Inferior parietal cortex (tissue), 1 donor: ENCODE data around the gene FCN2.
A peak's percentile ranks its signal among the peaks of the same experiment; 100 is the strongest.
"Not testable (repeated sequence)": the region's sequence is repeated elsewhere in the genome, so short reads cannot be mapped to it uniquely, and the experiment has no call there.

Source experiments
- DNase-seq: peaks from one replicate; pipeline ENCODE4 v3.0.0-alpha.2; 2016; ENCODE audit errors: extremely low spot score

Gene FCN2

DNA sequence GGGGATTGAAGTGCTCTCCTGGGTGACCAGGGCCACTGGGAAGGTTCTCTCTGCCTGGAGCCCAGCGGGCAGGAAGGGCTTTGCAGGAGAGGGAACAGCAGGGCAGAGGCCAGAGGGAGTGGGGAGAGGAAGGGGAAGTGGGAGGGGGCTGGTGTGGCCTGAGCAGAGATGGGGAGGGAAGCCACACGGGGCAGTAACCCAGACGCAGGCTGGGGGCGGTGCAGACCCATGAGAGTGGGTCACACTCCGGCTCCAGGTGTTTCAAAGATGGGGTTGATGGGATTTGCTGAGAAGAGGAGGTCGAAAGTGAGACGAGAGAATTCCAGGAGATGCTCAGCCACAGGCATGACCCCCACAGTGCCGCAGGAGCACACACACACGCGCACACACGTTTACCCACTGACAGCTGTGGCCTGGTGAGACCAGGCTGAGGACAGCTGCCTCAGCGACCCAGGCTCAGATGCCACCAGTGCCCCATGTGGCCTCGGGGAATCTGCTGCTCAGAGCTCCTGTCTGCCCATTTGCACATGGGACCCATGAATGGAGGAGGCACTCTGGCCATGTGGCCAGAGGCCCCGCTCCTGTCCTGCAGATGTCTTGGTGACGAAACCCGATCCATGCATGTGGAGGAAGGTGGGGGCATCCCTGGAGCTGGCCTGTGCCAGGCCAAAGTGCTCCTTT, 32.7 kb upstream of the FCN2 start:
- DNase-seq = no peak

DNA sequence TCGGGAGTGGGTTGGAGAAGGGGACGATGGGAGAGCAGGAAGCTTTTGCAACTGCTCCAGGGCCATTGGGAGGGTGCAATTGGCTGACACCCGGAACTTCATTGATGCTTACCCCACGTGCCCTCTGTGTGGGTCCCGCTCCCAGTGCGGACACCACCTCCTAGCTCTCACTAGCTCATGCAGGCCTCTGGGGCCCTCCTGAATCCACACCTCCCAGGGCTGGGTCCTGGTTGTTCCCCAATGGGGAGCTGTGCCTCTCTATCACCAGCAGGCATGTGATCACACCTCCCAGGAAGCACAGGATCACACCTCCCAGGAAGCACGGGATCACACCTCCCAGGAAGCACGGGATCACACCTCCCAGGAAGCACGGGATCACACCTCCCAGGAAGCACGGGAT, 32.1 kb upstream of the FCN2 start:
- DNase-seq = no peak

DNA sequence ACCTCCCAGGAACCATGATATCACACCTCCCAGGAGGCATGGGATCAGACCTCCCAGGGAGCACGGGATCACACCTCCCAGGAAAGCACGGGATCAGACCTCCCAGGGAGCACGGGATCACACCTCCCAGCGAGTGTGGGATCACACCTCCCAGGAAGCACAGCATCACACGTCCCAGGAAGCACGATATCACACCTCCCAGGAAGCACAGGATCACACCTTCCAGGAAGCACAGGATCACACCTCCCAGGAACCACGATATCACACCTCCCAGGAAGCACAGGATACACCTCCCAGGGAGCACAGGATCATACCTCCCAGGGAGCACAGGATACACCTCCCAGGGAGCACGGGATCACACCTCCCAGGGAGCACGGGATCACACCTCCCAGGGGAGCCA, 30.0 kb upstream of the FCN2 start:
- no peak for DNase-seq

DNA sequence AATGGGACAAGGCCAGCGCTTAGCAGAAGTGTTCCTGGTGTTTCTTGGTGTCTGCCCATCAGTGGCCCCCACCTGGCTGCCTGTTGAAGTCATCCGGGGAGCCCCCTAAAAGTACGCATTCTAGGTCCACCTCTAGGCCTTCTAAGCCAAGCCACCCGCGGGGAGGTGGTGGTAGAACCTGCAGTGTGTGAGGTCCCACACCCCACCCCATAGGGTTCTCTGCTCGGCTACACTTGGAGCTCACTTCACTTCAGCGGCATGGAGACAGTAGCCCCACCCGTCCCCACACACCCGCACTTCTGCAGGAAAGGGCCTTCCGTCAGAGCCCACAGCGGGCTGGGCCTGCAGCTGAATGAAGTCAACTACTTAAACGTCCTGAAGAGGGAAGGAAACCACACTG, 29.6 kb upstream of the FCN2 start:
- no peak for DNase-seq

DNA sequence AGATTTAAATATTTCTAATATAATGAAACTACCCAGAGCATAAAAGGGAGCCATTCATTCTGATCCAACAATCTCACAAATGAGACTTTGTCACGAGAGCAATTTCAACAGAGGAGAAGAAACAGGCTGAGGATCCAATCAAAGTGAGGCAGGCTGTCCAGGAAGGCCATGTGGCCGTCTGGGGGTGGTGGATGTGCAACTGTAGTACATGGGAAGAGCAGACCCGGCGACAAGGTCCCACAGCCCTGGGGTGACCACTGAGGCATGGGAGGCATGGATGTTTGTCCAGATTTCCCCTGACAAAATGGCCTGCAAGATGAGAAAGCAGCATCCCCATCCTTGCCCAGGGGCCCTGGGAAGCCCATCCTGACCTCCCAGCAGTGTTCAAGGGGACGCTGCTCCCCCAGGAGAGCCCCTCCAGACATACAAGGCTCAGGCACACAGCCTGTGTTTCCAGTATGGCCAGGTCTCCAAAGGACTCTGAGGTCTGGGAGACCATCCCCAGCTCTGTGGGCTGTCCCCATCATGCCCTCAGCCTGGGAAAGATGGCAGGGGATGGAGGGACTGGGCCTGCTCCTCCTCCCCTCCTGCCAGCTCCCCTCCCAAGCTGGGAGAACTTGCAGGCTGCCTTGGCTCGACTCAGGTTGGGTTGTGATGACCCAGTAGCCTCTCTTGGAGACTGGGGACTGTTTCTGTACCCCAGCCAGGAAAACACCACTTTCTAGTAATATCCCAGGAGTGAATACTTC, 27.5 kb upstream of the FCN2 start:
- DNase-seq = no peak

DNA sequence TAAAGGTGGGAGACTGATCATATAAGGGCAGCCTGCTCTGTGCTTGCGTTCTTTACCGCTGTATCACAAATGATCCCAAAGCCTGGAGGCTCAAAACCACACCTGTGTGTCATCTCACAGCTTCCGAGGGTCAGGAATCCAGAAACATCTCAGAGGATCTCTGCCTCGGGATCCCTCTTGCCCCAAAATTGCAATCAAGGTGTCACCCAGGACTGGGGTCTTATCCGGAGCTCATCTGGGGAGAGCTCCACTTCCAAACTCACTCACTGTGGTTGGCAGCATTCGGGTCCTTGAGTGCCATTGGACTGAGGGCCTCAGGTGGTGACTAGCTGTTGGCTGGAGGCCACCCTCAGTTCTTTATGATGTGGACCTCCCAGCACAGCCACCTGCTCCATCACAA, 26.7 kb upstream of the FCN2 start:
- DNase-seq = no peak

DNA sequence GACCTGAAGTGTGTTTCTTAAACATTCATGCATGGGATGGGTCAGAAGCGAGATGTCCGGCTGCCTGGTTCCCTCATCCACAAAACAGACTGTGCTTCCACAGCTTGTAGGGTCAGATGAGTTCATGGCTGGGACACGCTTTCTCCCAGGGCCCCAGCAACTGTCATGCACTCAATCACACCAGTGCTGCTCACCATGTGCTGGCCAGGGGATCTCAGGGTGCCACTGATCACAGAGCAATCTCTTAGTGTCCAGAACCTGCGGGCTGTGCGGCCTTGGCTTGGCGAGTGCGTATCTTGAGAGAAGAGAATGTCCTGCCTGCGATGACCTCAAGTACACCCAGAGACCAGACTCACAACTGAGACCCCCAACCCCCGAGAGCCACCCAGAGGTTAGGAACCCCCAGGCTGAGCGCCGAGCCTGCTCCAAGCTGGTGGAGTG, 26.0 kb upstream of the FCN2 start:
- no peak for DNase-seq

DNA sequence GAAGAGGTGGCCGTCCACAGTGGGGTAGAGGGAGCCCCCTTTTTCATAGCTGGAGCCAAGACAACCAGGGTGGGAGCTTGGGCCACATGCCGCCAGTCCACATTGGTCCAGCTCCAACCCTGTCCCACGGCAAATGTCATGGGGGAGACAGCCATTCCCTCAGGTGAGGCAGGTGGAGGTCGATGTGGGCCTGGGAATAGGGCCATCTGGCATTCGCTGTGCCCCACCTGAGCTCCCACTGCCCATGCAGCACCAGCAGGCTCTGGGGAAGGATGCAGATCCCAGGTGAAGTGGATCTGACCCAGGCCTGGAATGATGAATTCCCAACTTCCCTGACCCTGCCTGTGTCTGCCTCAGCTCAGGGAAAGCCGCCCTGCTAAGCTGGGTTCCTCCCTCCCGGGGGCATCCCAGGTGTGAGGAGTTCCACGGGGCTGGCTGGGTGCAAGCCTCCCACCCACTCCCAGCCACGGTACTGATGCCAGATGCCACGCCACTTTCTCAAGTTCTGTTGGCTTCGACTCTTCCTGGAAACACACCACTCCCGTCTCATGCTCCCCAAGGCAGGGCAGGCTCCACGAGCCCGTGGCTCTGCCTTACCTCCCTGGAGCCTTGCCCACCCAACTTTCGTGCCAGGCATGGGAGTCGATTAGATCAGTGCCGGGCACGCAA, 25.2 kb upstream of the FCN2 start:
- no peak for DNase-seq

DNA sequence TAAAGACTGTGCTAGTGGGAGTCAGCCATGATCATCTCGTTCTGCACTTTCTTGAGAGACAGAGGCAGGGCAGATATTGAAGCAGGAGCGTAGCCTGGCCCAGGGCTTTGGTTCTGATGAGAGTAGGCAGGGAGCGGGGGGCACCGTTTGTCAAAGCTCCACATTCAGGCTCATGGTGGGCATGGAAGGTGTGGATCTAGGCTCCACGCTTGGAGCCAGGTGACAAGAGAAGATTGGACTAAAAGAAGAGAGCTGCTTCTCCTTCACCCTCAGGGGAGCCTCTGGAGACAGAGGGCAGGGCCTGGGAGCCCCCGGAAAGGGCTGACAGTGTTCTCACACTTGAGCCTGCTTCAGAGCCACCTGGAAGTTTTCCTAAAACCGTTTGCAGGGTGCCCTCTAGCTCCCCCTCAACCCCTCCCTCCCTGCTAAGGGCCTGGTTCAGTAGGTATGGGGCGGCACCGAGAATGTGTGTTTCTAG, 24.7 kb upstream of the FCN2 start:
- no peak for DNase-seq

DNA sequence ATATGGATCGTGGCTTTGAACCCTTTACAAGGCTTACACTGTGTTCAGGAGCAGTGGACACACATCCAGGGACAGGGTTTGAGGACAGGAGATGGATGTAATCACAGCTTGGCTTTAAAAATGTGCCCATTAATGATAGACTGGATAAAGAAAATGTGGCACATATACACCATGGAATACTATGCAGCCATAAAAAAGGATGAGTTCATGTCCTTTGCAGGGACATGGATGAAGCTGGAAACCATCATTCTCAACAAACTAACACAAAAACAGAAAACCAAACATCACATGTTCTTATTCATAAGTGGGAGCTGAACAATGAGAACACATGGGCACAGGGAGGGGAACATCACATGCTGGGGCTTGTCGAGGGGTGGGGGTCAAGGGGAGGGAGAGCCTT, 23.2 kb upstream of the FCN2 start:
- not testable (repeated sequence) for DNase-seq

DNA sequence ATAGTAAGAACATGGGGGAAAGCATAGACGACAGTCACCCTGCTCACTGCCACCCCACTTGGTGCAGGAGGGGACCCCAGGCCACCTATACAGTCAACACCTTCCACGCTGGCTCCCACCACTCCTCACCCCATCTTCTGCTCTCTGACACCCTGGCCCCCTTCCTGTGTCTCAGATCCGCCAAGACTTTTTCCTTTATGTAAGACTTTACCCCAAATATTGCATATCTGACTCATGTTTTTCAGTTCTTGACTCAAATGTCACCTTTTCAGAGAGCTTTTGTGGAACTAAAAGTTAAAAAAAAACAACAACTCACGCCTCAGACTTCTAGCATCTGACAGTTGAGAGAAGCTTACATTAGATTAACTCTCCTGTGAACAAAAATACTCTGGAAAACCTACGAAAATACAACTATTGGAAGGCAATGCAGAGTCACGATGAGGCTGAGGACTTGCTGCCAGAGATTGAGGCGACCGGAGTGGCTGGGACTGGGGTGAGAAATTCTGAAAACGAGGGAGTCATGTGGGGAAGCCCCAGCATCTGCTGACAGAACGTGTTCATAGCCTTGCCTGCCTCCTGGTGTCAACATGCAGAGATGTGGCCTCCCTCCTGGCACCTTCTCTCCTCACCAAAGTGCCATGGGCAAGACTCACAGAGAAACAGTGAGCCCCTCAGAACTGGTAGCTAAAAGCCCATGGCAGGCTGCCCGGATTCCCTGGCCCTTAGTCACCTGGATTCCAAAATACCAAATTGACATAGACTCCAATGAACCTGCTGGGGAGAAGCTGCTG, 22.4 kb upstream of the FCN2 start:
- DNase-seq = peak; percentile 3

DNA sequence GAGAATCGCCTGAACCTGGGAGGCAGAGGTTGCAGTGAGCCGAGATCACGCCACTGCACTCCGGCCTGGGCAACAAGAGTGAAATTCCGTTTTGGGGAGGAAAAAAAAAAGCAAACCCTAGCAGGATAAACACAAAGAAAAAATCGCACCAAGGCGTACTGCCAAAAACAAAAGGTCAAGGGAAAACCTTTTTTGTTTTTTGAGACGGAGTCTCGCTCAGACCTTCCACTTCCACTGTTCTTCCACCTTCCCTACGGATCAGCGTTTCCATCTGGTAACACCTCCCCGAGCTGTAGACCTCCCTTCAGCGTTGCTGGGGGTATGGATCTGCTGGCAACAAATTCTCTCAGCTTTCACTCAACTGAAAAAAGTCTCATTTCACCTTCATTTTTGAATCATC, 20.1 kb upstream of the FCN2 start:
- no peak for DNase-seq

DNA sequence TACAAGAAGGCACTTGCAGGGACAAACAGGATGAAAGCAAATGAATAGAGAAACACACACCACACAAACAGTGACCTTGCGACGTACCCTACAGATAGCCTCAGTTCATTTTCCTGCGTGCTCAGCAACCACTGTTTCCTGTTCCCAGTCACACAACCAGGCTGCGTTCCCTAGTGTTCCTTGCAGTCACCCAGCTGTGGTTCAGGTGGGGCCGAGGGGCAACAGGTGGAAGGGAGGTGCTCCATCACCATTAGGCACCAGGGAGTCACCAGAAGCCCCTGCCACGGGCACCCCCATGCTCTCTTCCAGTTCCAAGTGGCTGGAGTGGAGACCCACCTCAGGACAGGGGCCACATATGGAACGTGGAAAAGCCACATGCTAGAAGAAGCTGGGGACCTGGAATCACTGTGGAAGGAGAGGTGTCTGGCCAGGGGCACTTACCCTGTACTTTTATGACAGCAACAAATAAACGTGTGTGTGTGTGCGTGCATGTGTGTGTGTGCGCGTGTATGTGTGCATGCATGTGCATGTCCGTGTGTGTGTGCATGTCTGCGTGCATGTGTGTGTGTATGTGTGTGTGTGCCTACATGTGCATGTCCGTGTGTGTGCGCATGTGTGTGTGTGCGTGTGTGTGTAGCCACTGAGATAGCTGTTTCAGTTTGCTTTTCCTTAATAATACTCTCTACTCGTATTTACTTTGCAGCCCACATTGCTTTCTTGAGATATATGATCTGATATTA, 18.8 kb upstream of the FCN2 start:
- no peak for DNase-seq

DNA sequence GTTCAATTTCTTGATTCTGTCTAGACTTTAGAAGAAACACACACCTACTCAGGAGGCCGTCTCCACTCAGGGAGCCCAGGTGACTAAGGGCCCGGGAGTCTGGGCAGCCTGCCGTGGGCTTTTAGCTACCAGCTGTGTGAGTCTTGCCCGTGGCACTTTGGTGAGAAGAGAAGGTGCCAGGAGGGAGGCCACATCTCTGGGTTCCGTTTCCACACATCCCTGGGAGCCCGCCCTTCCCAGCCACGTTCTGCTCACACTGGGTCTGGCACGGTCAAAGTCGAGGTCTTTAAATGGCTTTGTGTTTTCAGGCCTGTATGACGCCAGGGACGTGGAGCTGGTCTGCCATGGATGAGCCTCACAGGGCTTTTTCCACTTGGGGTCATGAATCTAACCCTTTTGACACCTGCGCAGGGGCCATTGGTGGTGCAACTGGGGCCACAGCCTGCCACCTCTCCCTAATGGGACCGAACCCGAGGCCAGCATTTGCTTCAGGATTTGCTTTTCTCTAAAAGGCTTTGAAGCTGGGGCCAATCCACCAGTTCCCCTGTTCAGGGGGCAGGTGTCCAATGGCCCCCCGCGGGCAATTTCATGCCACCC, 17.2 kb upstream of the FCN2 start:
- peak; percentile 19 for DNase-seq

DNA sequence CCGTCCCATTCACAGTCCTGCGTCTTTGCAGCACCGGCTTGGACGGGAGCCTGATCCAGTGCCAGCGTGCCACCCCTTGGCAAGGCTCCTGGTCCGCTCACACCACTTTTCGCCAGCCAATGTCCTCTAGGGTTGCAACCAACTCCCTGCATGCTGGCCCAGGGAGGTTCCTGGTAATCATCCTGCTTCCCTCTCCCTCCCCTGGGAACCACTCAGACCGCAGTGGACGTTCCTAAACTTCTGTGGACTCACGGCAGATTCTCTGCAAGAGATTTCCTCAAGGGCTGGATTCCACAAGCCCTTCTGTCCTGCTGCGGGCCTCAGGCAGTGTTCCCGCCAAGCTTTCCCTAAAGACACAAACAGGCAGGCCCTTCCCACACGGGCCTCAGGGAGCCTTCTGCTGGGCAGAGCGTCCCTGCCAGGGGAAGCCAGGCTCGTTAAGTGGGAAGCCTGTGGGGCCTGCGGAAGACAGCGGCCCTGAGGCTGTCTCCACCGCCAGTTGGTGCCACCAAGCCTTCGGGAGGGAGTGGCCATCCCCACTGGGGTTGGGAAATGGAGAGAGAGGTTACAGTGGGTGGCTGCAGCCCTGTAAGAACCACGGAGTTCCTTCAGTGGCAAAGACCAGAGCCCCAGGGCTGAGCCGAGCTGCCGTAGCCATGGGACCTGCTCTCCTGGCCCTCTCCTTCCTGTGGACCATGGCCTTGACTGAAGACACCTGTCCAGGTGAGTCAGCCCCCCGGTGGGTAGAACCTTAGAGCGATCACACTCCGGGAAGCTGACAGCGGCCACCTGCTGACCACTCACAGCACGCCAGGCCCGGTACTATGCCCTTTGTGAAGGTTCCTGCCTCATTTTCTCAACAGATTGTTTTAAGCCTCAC, 16.4 kb upstream of the FCN2 start:
- DNase-seq = no peak

DNA sequence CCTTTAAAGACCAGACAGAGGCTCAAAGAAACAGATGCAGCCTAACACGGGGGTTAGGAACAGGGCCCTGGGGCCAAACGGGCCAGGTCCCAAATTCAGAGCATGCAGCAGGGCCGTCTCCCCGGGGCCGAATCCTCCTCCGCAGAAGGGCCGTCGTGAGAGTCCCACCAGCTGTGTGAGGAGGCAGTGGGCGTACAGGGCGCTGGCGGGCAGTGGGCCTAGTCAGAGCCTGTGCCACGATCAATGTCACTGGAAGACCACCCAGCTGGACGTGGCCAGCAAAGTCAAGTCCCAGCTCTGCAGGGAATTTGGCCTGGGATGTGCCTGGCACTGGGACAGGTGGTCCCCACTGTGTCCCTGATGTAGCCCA, 15.8 kb upstream of the FCN2 start:
- DNase-seq = no peak

DNA sequence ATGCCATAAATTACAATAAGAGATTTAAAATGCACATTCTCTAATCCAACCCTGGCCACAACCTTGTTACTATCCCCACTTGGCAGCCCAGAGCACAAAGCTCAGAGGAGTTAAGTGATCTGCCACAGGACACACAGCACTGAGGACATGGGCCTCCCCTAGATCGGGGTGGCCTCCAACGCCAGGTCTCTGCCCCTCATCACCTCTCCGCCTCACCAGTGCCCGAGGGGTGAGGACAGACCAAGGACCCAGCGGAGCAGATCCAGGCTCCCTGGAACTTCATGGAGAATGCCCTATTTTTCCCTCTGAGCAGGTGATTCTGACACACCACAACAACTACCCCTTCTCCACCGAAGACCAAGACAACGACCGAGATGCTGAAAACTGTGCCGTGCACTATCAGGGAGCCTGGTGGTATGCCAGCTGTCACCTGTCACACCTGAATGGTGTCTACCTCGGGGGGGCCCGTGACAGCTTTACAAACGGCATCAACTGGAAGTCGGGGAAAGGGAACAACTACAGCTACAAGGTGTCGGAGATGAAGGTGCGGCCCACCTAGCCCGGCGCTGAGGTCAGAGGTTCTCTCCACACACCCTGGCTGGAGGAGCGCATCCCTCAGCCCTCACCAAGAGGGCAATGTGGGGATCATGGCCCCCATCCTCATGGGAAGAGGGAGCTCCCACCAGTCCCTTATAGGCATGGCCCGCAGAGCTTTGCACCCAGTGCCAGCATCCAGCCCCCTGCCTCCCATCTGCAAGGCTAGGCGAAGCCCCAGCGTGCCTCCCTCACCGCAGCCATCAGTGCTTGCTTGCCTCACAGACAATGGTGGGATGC, 12.5 kb upstream of the FCN2 start:
- no peak for DNase-seq

DNA sequence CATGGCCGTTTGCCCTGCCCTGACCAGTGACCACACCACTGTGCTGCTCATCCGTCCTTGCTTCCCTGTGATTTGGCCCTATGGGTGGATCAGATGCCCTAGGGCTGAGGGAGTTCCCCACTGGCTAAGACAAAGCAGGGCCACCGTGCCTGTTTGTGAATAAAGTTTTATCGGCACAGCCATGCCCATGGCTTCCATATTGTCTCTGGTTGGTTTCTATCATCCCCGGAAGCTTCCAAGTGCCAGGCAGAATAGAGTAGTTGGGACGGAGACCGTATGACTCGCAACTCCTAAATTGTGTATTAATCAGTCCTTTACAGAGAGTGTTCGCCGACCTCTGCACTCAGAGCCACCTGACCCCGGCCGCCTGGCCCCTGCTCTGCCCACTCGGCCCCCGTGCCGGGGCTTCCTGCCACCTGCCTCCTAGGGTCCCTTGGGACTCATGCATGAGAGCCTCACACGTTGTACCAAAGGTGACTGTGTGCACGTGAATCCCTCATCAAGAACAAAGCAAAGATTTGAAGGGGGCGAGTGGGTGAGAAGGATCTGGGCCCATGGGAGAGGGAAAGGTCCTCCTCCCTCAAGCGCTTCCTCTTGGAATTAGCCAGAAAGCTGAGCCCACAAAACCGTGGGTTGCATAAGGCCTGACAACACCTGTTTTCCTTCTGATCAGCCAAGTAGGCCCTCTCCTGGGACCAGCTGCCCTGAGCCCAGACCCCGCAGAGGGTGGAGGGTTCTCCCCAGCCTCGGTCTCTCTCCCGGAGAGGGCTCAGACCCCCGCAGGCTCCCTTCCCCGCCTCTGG, 11.7 kb upstream of the FCN2 start:
- DNase-seq = no peak
